HepG2 (cell line): ENCODE measurements around the gene HNRNPH2. TPM values are rescaled to one million over a fixed set of nuclear protein-coding genes. Genes with fewer than 3 reads are reported as not detected.

Experiments
- ATAC-seq: fragments of 200-7000 bp; cut with Tn5 transposase; 3 replicates; pipeline ENCODE4 v1.9.1; 2020; ENCODE audit warnings: mild to moderate bottlenecking, moderate library complexity
- BruUV-seq: library from RNA; stranded (reverse); fragments of 400-500 nt; replicated peaks from 2 replicates; lab custom pipeline; 2021; lab: Mats Ljungman, UMichigan
- CTCF ChIA-PET: fragments of 300-600 bp; formaldehyde crosslinking; extraction: SDS; loops from one replicate; lab custom pipeline; 2021; ENCODE audit warnings: low total read pairs, inconsistent platforms, low intra/inter-chr PET ratio; lab: Yijun Ruan, JAX
- POLR2A ChIA-PET: fragments of 350-600 bp; sonication (Branson Sonifier 250); formaldehyde crosslinking; loops from one replicate; lab custom pipeline; 2020; ENCODE audit warnings: antibody characterized with exemption, inconsistent platforms; lab: Yijun Ruan, JAX
- DNase-seq: peaks from one replicate; pipeline ENCODE4 v3.0.0-alpha.2; 2015; ENCODE audit warnings: low spot score
- FAIRE-seq: peaks from 3 replicates; lab custom pipeline; 2011; peaks lifted over from hg19 to GRCh38; lab: Jason Lieb, UNC
- H2AFZ ChIP-seq: one replicate; pipeline ENCODE4 v1.6.1; 2011; ENCODE audit warnings: low read length, inconsistent platforms
- H3K27ac ChIP-seq: fragments of 300-600 bp; 3 replicates; pipeline ENCODE4 v1.8.0; 2011; ENCODE audit warnings: mixed run types, mild to moderate bottlenecking, mixed read lengths, low read length, inconsistent platforms; ENCODE audit not compliant: insufficient read depth; ENCODE audit errors: extremely low read length
- H3K27me3 ChIP-seq, 2 experiments: fragments of 200-600 bp in 1 of 2; 2 replicates in 1 of 2; 3 replicates in 1 of 2; pipeline versions ENCODE4 v1.6.0 to v1.8.0; 2011; ENCODE audit warnings: low read length in 2 of 2, mild to moderate bottlenecking in 2 of 2, moderate library complexity in 2 of 2, inconsistent platforms in 1 of 2; ENCODE audit not compliant: insufficient read depth in 2 of 2, control insufficient read depth in 1 of 2
- H3K36me3 ChIP-seq, 2 experiments: fragments of 200-600 bp in 1 of 2; replicated peaks in 1 of 2; 2 replicates in 1 of 2; 3 replicates in 1 of 2; pipeline versions ENCODE4 v1.5.1 to v1.8.0; 2011; ENCODE audit warnings: low read length in 2 of 2, inconsistent platforms in 1 of 2; ENCODE audit not compliant: insufficient read depth in 2 of 2, control insufficient read depth in 1 of 2
- H3K4me1 ChIP-seq: 2 replicates; pipeline ENCODE4 v1.5.1; 2012; ENCODE audit warnings: low read length, inconsistent platforms; ENCODE audit not compliant: insufficient read depth
- H3K4me2 ChIP-seq: 2 replicates; pipeline ENCODE4 v1.6.0; 2011; ENCODE audit warnings: low read depth, low read length, inconsistent platforms
- H3K4me3 ChIP-seq, 3 experiments: fragments of 200-600 bp in 1 of 3; sonication (generic), shearing (Covaris generic) in 1 of 3; replicated peaks in 1 of 3; 2 replicates each; pipeline ENCODE4 v1.5.1; 2011 to 2016; ENCODE audit warnings: low read length in 3 of 3, inconsistent platforms in 2 of 3, low read depth in 2 of 3, mild to moderate bottlenecking in 2 of 3, control low read depth in 1 of 3, mixed read lengths in 1 of 3; ENCODE audit not compliant: insufficient read depth in 1 of 3
- H3K79me2 ChIP-seq: one replicate; pipeline ENCODE4 v1.6.1; 2011; ENCODE audit warnings: low read length, inconsistent platforms; ENCODE audit not compliant: insufficient read depth
- H3K9ac ChIP-seq: 2 replicates; pipeline ENCODE4 v1.6.0; 2011; ENCODE audit warnings: mild to moderate bottlenecking, low read depth, low read length, inconsistent platforms; ENCODE audit not compliant: insufficient read depth
- H3K9me3 ChIP-seq: 2 replicates; pipeline ENCODE4 v1.5.1; 2012; ENCODE audit warnings: mild to moderate bottlenecking, low read length
- H4K20me1 ChIP-seq: 2 replicates; pipeline ENCODE4 v1.6.0; 2011; ENCODE audit warnings: inconsistent platforms, mild to moderate bottlenecking, low read length, moderate library complexity; ENCODE audit not compliant: insufficient read depth
- ARNT2 ChIP-seq: sonication (generic); formaldehyde crosslinking; IDR thresholded peaks from 2 replicates; pipeline ENCODE4 v1.8.0; 2022; ENCODE audit warnings: mild to moderate bottlenecking, low read depth, missing genetic modification reagents, moderate library complexity
- HIVEP1 ChIP-seq: sonication (generic); formaldehyde crosslinking; IDR thresholded peaks from 2 replicates; pipeline ENCODE4 v1.4.0; 2020; ENCODE audit warnings: mild to moderate bottlenecking, missing genetic modification reagents
- KAT8 ChIP-seq: IDR thresholded peaks from 2 replicates; pipeline ENCODE4 v1.6.1; 2016; ENCODE audit warnings: missing genetic modification reagents, missing compliant biosample characterization
- NAIF1 ChIP-seq: sonication (generic); formaldehyde crosslinking; IDR thresholded peaks from 2 replicates; pipeline ENCODE4 v1.5.0; 2020; ENCODE audit warnings: mild to moderate bottlenecking, missing genetic modification reagents, borderline replicate concordance
- NR2F2 ChIP-seq: IDR thresholded peaks from 2 replicates; pipeline ENCODE4 v1.6.1; 2012; ENCODE audit warnings: low read depth, inconsistent platforms, borderline replicate concordance
- PAX8 ChIP-seq: sonication (generic); formaldehyde crosslinking; IDR thresholded peaks from 2 replicates; pipeline ENCODE4 v1.8.0; 2022; ENCODE audit warnings: mild to moderate bottlenecking, missing genetic modification reagents, borderline replicate concordance
- POLR2AphosphoS5 ChIP-seq: IDR thresholded peaks from 2 replicates; pipeline ENCODE4 v1.6.1; 2012; ENCODE audit warnings: low read depth, low read length
- PRPF4 ChIP-seq: fragments of 200-400 bp; formaldehyde crosslinking; IDR thresholded peaks from 2 replicates; pipeline ENCODE4 v1.6.1; 2016; ENCODE audit warnings: low read length, low read depth; ENCODE audit not compliant: poor library complexity, severe bottlenecking
- SMARCC2 ChIP-seq: fragments of 450-650 bp; IDR thresholded peaks from 2 replicates; pipeline ENCODE4 v1.6.1; 2017; ENCODE audit warnings: antibody characterized with exemption, mild to moderate bottlenecking
- SRY ChIP-seq: sonication (generic); formaldehyde crosslinking; IDR thresholded peaks from 2 replicates; pipeline ENCODE4 v1.8.0; 2022; ENCODE audit warnings: mild to moderate bottlenecking, missing genetic modification reagents
- TGIF2 ChIP-seq: IDR thresholded peaks from 2 replicates; pipeline ENCODE4 v1.6.1; 2016; ENCODE audit warnings: control low read depth, missing compliant biosample characterization
- ZFP82 ChIP-seq: sonication (generic); formaldehyde crosslinking; IDR thresholded peaks from 2 replicates; pipeline ENCODE4 v1.5.1; 2020; ENCODE audit warnings: mild to moderate bottlenecking, missing genetic modification reagents, borderline replicate concordance
- ZNF225 ChIP-seq: sonication (generic); formaldehyde crosslinking; IDR thresholded peaks from 2 replicates; pipeline ENCODE4 v1.4.0; 2020; ENCODE audit warnings: mild to moderate bottlenecking, missing genetic modification reagents
- ZNF292 ChIP-seq: sonication (generic); formaldehyde crosslinking; IDR thresholded peaks from 2 replicates; pipeline ENCODE4 v1.8.1; 2022; ENCODE audit warnings: mild to moderate bottlenecking, low read depth, missing genetic modification reagents, borderline replicate concordance
- ZNF329 ChIP-seq: sonication (generic); formaldehyde crosslinking; IDR thresholded peaks from 2 replicates; pipeline ENCODE4 v1.9.0; 2021; ENCODE audit warnings: low read depth, mild to moderate bottlenecking, missing genetic modification reagents
- ZNF660 ChIP-seq: sonication (generic); formaldehyde crosslinking; IDR thresholded peaks from 2 replicates; pipeline ENCODE4 v1.5.1; 2020; ENCODE audit warnings: mild to moderate bottlenecking, low read depth, missing genetic modification reagents, borderline replicate concordance
- WGBS: methylation state at CpG from one replicate; pipeline ENCODE4 v1.1.6; 2017; ENCODE audit warnings: low lambda C conversion rate; 5-methylcytosine and 5-hydroxymethylcytosine counted together
- in situ Hi-C: cut with HindIII; loops from 2 replicates; pipeline ENCODE4 v1.10.0; 2017; ENCODE audit warnings: low pct_unique_long_range_greater_than_20kb; ENCODE audit not compliant: extremely low pct_ligation_motif_present
- intact Hi-C: fragments of 100-400 bp; cut with micrococcal nuclease; formaldehyde crosslinking; loops from one replicate; pipeline ENCODE4 v1.10.0; 2022; ENCODE audit not compliant: unreplicated experiment
- polyA plus RNA-seq, 8 experiments: library from polyadenylated mRNA; depleted of rRNA in 3 of 8; stranded (reverse) in 7 of 8; unstranded in 1 of 8; fragments of >200 nt; fragmentation: Illumina TruSeq in 4 of 8; extraction: Trizol in 4 of 8; gene quantifications; 2 replicates each; pipeline versions ENCODE4 v1.2.1 to v1.2.3, GENCODE V29; 2011 to 2016; ENCODE audit warnings: low read depth in 4 of 8, missing spikeins in 1 of 8, mixed read lengths in 1 of 8; ENCODE audit not compliant: insufficient read depth in 1 of 8
- total RNA-seq, 5 experiments: library from RNA; depleted of rRNA; stranded (reverse); fragments of >200 nt; fragmentation: Illumina TruSeq; extraction: Trizol; gene quantifications; 2 replicates each; pipeline ENCODE4 v1.2.3, GENCODE V29; 2016; ENCODE audit warnings: low read depth in 1 of 5

Gene HNRNPH2
- total and polyA plus RNA-seq, 2 of the 13 experiments (the other 11 are each of a cell fraction or from before 2014, with no cell fraction given), result 23.8 to 56.9 TPM

DNA sequence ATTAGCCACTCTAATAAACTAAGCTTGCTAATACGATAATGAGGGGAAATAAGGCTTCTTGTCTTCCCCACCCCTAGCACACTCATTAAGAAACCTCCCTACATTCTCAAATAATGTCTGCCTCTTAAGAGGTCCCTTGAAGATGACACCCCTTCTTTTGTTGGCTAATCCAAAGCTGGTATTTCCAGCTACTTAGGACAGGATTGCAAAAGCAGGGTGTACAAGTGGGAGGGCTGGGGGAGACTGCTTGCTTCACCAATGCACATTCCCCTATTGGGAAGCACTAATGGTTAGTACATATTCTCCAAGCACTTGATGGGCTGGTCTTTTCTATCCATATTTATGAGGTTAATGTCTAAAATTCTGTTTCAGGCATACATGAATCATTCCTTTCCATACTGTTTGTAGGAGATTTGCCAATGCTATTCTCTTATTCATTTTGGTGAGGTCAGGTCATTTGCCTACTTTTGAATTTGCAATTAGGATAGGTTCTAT is 42.7 kb upstream of the HNRNPH2 start:
- FAIRE-seq (no peak), DNase-seq (no peak), ATAC-seq (no peak)
- WGBS, result 100% methylated on average over 1 of the region's 1 CpG
- no TSS peak for BruUV-seq
- Histone ChIP-seq H3K27ac (no peak overlapping the region), H3K36me3 (no peaks in the 10 kb centered on the region), H3K4me2 (no peak overlapping the region), H3K4me3 (no peak overlapping the region), H2AFZ (no peak overlapping the region), H3K9me3 (no peaks in the 10 kb centered on the region), H3K9ac (no peak overlapping the region), H3K79me2 (no peaks in the 10 kb centered on the region), H4K20me1 (no peaks in the 10 kb centered on the region), H3K4me1 (no peaks in the 10 kb centered on the region), H3K27me3 (no peaks in the 10 kb centered on the region)
- CTCF ChIA-PET, result no interaction called here
- intact Hi-C loops (no loop called here), in situ Hi-C loops (no loop called here)
- POLR2A ChIA-PET, result no interaction called here
- TF ChIP-seq ZNF660 (CRISPR knock-in tag) (no peak), NAIF1 (CRISPR knock-in tag) (no peak), ZNF225 (CRISPR knock-in tag) (no peak), ZFP82 (CRISPR knock-in tag) (no peak), NR2F2 (no peak), PAX8 (CRISPR knock-in tag) (no peak), ARNT2 (no peak), TGIF2 (no peak), HIVEP1 (CRISPR knock-in tag) (no peak), ZNF292 (CRISPR knock-in tag) (no peak), POLR2AphosphoS5 (no peak), KAT8 (CRISPR knock-in tag) (no peak), ZNF329 (CRISPR knock-in tag) (no peak), SRY (CRISPR knock-in tag) (no peak), SMARCC2 (no peak), PRPF4 (no peak)
